Measurements from ENCODE around the gene PRTN3.

DNA sequence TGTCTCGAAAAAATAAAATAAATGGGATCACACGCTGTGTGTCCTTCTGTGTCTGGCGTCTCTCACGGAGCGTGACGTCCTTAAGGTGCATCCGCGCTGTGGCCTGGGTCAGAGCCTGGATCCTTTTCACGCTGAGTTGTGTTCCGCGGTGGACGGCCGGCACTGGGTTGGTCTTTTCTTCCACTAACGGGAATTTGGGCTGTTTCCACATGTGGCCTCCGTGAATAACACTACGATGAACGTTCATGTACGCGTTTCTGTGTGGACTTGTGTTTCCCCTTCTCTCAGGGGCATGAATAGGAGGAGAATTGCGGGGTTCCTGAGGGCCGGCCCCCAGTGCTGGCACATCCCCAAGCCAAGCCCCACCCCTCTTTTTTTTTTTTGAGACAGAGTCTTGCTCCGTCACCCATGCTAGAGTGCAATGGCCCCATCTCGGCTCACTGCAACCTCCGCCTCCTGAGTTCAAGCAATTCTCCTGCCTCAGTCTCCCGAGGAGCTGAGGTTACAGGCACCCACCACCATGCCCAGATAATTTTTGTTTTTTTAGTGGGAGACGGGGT is 49.7 kb upstream of the PRTN3 start:
- TF ChIP-seq RAD21 (IDR thresholded peaks at IDR 0.05; ENCODE audit: low read length) (no peak), FOS (IDR thresholded peaks at IDR 0.05; ENCODE audit: low read depth, low read length) (no peak), RFX5 (IDR thresholded peaks at IDR 0.05; ENCODE audit: low read depth, low read length) (no peak), POLR2A (IDR thresholded peaks at IDR 0.05; ENCODE audit: low read depth, low read length) (no peak)
- TF ChIP-seq, protein P1, sequence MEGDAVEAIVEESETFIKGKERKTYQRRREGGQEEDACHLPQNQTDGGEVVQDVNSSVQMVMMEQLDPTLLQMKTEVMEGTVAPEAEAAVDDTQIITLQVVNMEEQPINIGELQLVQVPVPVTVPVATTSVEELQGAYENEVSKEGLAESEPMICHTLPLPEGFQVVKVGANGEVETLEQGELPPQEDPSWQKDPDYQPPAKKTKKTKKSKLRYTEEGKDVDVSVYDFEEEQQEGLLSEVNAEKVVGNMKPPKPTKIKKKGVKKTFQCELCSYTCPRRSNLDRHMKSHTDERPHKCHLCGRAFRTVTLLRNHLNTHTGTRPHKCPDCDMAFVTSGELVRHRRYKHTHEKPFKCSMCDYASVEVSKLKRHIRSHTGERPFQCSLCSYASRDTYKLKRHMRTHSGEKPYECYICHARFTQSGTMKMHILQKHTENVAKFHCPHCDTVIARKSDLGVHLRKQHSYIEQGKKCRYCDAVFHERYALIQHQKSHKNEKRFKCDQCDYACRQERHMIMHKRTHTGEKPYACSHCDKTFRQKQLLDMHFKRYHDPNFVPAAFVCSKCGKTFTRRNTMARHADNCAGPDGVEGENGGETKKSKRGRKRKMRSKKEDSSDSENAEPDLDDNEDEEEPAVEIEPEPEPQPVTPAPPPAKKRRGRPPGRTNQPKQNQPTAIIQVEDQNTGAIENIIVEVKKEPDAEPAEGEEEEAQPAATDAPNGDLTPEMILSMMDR (conservative IDR thresholded peaks at IDR 0.05; ENCODE audit: low read depth, low read length), result no peak
